SK-N-MC (cell line): ENCODE data around the gene ALS2.

Experiments
- EZH2 ChIP-seq: fragments of 200-600 bp; sonication (generic); IDR thresholded peaks from one replicate; pipeline ENCODE4 v1.6.1; 2017; ENCODE audit warnings: antibody characterized with exemption
- FOXP2 ChIP-seq: optimal IDR thresholded peaks from 2 replicates; pipeline ENCODE3; 2011; ENCODE audit warnings: mild to moderate bottlenecking, moderate library complexity; ENCODE audit not compliant: insufficient read depth; ENCODE audit errors: extremely low read length, control extremely low read depth
- POLR2AphosphoS5 ChIP-seq: IDR thresholded peaks from 2 replicates; pipeline ENCODE4 v1.6.1; 2012; ENCODE audit warnings: mild to moderate bottlenecking, low read depth, low read length, borderline replicate concordance

DNA sequence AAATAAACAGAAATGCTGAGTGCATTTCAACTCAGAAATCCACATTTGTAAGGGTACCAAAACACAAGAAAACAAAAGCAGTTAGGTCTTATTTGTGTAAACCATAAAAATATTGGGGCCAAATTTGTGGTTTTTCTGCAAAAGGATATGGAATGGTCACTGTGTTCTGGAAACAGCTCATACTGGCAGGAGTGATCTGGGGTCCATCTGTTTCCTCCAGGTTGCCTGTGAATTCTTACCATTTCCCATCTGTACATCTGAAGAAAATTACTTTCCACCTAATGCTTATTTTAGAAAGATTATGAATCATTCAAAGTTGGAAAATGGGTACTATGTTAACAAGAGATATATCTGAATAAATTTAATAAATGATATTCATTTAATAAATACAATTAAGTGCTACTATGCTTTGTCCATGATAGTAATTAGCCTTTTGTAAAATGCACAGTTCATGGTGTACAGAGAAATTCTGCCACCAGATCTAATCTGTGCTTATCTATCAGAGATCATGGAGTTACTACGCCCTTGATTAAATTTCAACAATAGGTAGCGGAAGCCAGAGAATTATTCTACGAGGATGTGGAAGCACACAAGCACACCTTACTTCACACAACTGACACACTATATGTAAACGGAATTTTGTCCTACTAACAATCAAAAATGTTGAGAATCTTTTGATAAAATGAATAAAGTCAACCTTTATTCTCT is 10.9 kb downstream of the ALS2 start:
- no peak for TF ChIP-seq EZH2
- no peak for TF ChIP-seq FOXP2
- TF ChIP-seq POLR2AphosphoS5 = no peak
